Caco-2 (cell line): ENCODE data around the gene GRIN2A. TPM values are rescaled to one million over a fixed set of nuclear protein-coding genes. Genes with fewer than 3 reads are reported as not detected.

Experiments
- BruUV-seq: library from RNA; stranded (reverse); fragments of 400-500 nt; replicated peaks from 2 replicates; lab custom pipeline; 2021; lab: Mats Ljungman, UMichigan
- CTCF ChIA-PET: fragments of 300-600 bp; sonication (Branson Sonifier 250); formaldehyde crosslinking; loops from one replicate; lab custom pipeline; 2022; ENCODE audit warnings: antibody characterized with exemption; lab: Charles Lee
- POLR2A ChIA-PET: fragments of 300-600 bp; sonication (Branson Sonifier 250); formaldehyde crosslinking; loops from one replicate; lab custom pipeline; 2022; ENCODE audit warnings: antibody characterized with exemption; lab: Charles Lee
- DNase-seq, 2 experiments: peaks; one replicate each; pipeline versions ENCODE4 v3.0.0 to v3.0.0-alpha.2; 2020 to 2022
- H3K27me3 ChIP-seq: replicated peaks from 2 replicates; pipeline ENCODE4 v1.6.0; 2011; ENCODE audit warnings: low read length; ENCODE audit not compliant: control insufficient read depth, insufficient read depth
- H3K36me3 ChIP-seq: 2 replicates; pipeline ENCODE4 v1.5.1; 2011; ENCODE audit warnings: low read length; ENCODE audit not compliant: control insufficient read depth, insufficient read depth
- H3K4me1 ChIP-seq: fragments of 250-450 bp; sonication (Bioruptor Pico); 2 replicates; pipeline ENCODE4 v1.5.1; 2020; ENCODE audit warnings: mild to moderate bottlenecking
- H3K4me3 ChIP-seq: 2 replicates; pipeline ENCODE4 v1.5.1; 2011; ENCODE audit warnings: low read depth, mild to moderate bottlenecking, control low read depth, low read length
- H3K9me3 ChIP-seq: fragments of 250-450 bp; sonication (Bioruptor Pico); 2 replicates; pipeline ENCODE4 v1.5.1; 2020; ENCODE audit warnings: mild to moderate bottlenecking, moderate library complexity
- H3K27ac Mint-ChIP-seq: one replicate; pipeline ENCODE4 v1.8.0; 2022; ENCODE audit warnings: mixed read lengths; ENCODE audit not compliant: unreplicated experiment
- H3K27me3 Mint-ChIP-seq: one replicate; pipeline ENCODE4 v1.8.0; 2022; ENCODE audit warnings: mixed read lengths; ENCODE audit not compliant: insufficient read depth, unreplicated experiment
- H3K36me3 Mint-ChIP-seq: one replicate; pipeline ENCODE4 v1.8.0; 2022; ENCODE audit warnings: mild to moderate bottlenecking, mixed read lengths; ENCODE audit not compliant: insufficient read depth, unreplicated experiment
- H3K4me1 Mint-ChIP-seq: one replicate; pipeline ENCODE4 v1.8.0; 2022; ENCODE audit warnings: low read depth, mixed read lengths; ENCODE audit not compliant: unreplicated experiment
- H3K4me3 Mint-ChIP-seq: one replicate; pipeline ENCODE4 v1.8.0; 2022; ENCODE audit warnings: mild to moderate bottlenecking, moderate library complexity, mixed read lengths; ENCODE audit not compliant: unreplicated experiment
- H3K9me3 Mint-ChIP-seq: one replicate; pipeline ENCODE4 v1.8.0; 2022; ENCODE audit warnings: mixed read lengths; ENCODE audit not compliant: unreplicated experiment
- CTCF ChIP-seq, 2 experiments: fragments of 200-600 bp in 1 of 2; IDR thresholded peaks; 1 replicate in 1 of 2; 2 replicates in 1 of 2; pipeline versions ENCODE4 v1.5.1 to v1.8.0; 2011 to 2022; ENCODE audit warnings: antibody characterized with exemption in 1 of 2, control low read depth in 1 of 2, inconsistent platforms in 1 of 2, low read depth in 1 of 2, low read length in 1 of 2, mild to moderate bottlenecking in 1 of 2, moderate library complexity in 1 of 2; ENCODE audit not compliant: insufficient read depth in 1 of 2, severe bottlenecking in 1 of 2, unreplicated experiment in 1 of 2
- intact Hi-C: fragments of 100-400 bp; cut with micrococcal nuclease; formaldehyde crosslinking; loops from one replicate; pipeline ENCODE4 v1.10.0; 2022; ENCODE audit not compliant: unreplicated experiment
- total RNA-seq: library from RNA; stranded (reverse); gene quantifications from 2 replicates; pipeline ENCODE4 v1.2.3, GENCODE V29; 2022

GRIN2A gene
- total RNA-seq, 1 experiment from 2014 or later: 0.54 TPM

DNA sequence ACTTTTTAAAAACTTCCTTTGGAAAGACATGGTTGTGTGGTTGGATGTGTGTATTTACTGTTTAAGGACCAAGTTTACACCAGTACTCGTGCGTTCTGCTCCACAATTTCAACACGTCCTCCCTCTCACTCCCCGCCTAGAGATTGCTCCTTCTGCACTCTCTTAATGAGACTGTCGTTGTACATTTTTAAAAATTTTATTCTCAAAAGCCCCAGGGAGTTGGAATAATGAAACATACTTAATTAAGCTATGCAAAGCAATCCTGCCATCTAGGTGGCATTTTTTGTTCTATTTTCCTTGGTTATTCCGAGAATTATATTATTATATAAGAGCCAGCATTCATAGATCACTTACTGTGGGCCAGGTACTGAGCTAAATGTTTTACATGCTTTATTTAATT is 264.5 kb downstream of the GRIN2A start:
- no peaks in the 10 kb centered on the region for H3K9me3 ChIP-seq
- Mint-ChIP-seq H3K9me3 (no peaks in the 10 kb centered on the region), H3K4me3 (no peak overlapping the region), H3K27ac (no peak overlapping the region), H3K4me1 (no peaks in the 10 kb centered on the region), H3K36me3 (no peaks in the 10 kb centered on the region), H3K27me3 (peaks cover 11% of the 10 kb centered on the region)
- TF ChIP-seq CTCF (IDR thresholded peaks at IDR 0.05; ENCODE audit: insufficient read depth in 1 of 2, low read depth in 1 of 2, low read length in 1 of 2, severe bottlenecking in 1 of 2, unreplicated experiment in 1 of 2): no peak
- H3K4me3 ChIP-seq: no peak overlapping the region
- ChIA-PET POLR2A (no interaction called here), CTCF (no interaction called here)
- H3K36me3 ChIP-seq: no peaks in the 10 kb centered on the region
- no peaks in the 10 kb centered on the region for H3K4me1 ChIP-seq
- no TSS peak for BruUV-seq
- no peaks in the 10 kb centered on the region for H3K27me3 ChIP-seq
- intact Hi-C loops: no loop called here
- no peak for DNase-seq

DNA sequence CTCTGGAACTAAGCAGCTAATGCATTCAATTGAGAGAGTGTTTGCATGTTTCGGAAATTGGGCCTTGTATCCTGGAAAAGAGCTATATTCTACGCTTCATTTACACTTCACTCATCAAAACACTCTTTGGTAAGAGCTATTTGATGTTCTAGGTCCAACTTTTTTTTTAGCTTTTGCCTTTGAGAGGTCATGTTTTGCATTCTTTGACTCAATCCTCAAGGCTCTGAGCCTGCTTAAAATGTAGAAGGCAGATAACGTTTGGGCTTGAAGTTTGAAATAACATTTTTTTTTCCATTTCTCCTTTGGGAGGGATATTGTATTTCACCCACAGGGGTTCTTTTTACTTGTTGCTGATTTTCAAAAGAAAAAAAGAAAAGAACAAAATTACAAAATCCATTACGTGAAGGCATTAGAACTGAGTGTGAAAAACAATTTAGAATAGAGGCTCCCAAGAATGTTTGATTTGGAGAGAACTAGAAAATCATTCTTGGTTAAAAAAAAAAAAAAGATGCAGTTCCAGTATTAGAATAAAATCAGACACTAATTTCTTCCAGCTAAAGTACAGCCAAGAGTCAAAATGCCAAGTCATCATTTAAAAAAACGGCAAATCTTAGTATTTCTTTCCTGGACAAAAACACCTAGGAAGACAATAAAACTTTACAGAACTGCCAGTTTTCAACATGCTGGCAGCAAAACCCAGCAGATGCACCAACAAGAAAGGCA is 268.5 kb downstream of the GRIN2A start:
- Mint-ChIP-seq H3K27ac (no peak overlapping the region), H3K9me3 (no peaks in the 10 kb centered on the region), H3K27me3 (peaks cover 4% of the 10 kb centered on the region), H3K4me3 (no peak overlapping the region), H3K36me3 (no peaks in the 10 kb centered on the region), H3K4me1 (no peaks in the 10 kb centered on the region)
- no peaks in the 10 kb centered on the region for H3K27me3 ChIP-seq
- intact Hi-C loops: no loop called here
- no peaks in the 10 kb centered on the region for H3K36me3 ChIP-seq
- DNase-seq: no peak
- H3K4me1 ChIP-seq: no peaks in the 10 kb centered on the region
- H3K9me3 ChIP-seq: no peaks in the 10 kb centered on the region
- H3K4me3 ChIP-seq: no peak overlapping the region
- POLR2A ChIA-PET: no interaction called here
- CTCF ChIA-PET: no interaction called here
- TF ChIP-seq CTCF (IDR thresholded peaks at IDR 0.05; ENCODE audit: insufficient read depth in 1 of 2, low read depth in 1 of 2, low read length in 1 of 2, severe bottlenecking in 1 of 2, unreplicated experiment in 1 of 2): no peak
- BruUV-seq: no TSS peak

DNA sequence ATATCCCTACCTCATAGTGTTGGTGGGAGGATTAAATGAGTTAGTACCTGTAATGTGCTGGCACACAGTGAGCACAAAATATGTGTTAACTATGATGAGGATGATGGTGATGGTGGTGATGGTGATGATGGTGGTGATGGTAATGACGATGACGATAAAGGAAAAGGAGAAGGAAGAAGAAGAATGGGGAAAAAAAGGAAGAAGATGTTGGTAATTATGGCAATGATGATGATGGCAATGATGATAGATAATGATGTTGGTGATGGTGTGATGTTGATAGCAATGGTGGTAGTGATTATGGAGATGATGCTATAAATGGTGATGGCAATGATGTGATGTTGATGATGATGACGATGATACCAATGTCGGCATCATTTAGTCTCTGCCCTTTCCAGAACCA is 270.2 kb downstream of the GRIN2A start:
- no peak overlapping the region for H3K4me3 Mint-ChIP-seq
- H3K9me3 Mint-ChIP-seq: no peaks in the 10 kb centered on the region
- H3K36me3 ChIP-seq: no peaks in the 10 kb centered on the region
- H3K4me1 Mint-ChIP-seq: no peaks in the 10 kb centered on the region
- no peak for DNase-seq
- no peak for TF ChIP-seq CTCF (IDR thresholded peaks at IDR 0.05; ENCODE audit: insufficient read depth in 1 of 2, low read depth in 1 of 2, low read length in 1 of 2, severe bottlenecking in 1 of 2, unreplicated experiment in 1 of 2)
- H3K27me3 Mint-ChIP-seq: peaks cover 8% of the 10 kb centered on the region
- BruUV-seq: no TSS peak
- no peaks in the 10 kb centered on the region for H3K4me1 ChIP-seq
- H3K4me3 ChIP-seq: no peak overlapping the region
- H3K27ac Mint-ChIP-seq: no peak overlapping the region
- H3K9me3 ChIP-seq: no peaks in the 10 kb centered on the region
- POLR2A ChIA-PET: no interaction called here
- intact Hi-C loops: no loop called here
- H3K27me3 ChIP-seq: no peaks in the 10 kb centered on the region
- no peaks in the 10 kb centered on the region for H3K36me3 Mint-ChIP-seq
- CTCF ChIA-PET: no interaction called here
